IPS-18a (cell line): Measurements from ENCODE around the gene COG3.

Experiments used
- H3K27ac ChIP-seq: one replicate; pipeline ENCODE4 v1.5.1; 2013; ENCODE audit warnings: low read length
- H3K27me3 ChIP-seq: one replicate; pipeline ENCODE4 v1.6.1; 2013; ENCODE audit warnings: mild to moderate bottlenecking, low read length; ENCODE audit not compliant: control insufficient read depth, insufficient read depth
- H3K36me3 ChIP-seq: one replicate; pipeline ENCODE4 v1.6.1; 2013; ENCODE audit warnings: low read depth, low read length; ENCODE audit not compliant: control insufficient read depth
- H3K4me1 ChIP-seq: one replicate; pipeline ENCODE4 v1.6.1; 2013; ENCODE audit warnings: low read depth, low read length; ENCODE audit not compliant: control insufficient read depth
- H3K4me3 ChIP-seq: one replicate; pipeline ENCODE4 v1.5.1; 2013; ENCODE audit warnings: low read length
- H3K9ac ChIP-seq: one replicate; pipeline ENCODE4 v1.6.1; 2013; ENCODE audit warnings: mild to moderate bottlenecking, low read length, moderate library complexity
- H3K9me3 ChIP-seq: one replicate; pipeline ENCODE4 v1.6.1; 2013; ENCODE audit warnings: low read depth, low read length; ENCODE audit not compliant: control insufficient read depth

COG3 gene

GRCh38 chr13:45511310-45512097 is 46.8 kb downstream of the COG3 start:
- Histone ChIP-seq H3K27ac (no peak overlapping the region), H3K36me3 (peaks cover 45% of the 10 kb centered on the region), H3K4me3 (no peak overlapping the region), H3K4me1 (no peaks in the 10 kb centered on the region), H3K9ac (no peak overlapping the region), H3K27me3 (no peaks in the 10 kb centered on the region), H3K9me3 (no peaks in the 10 kb centered on the region)

- no peak overlapping the region for H3K27ac ChIP-seq
- H3K36me3 ChIP-seq, result peaks cover 49% of the 10 kb centered on the region
- H3K9me3 ChIP-seq, result no peaks in the 10 kb centered on the region
- no peaks in the 10 kb centered on the region for H3K27me3 ChIP-seq
- no peak overlapping the region for H3K9ac ChIP-seq
- H3K4me1 ChIP-seq, result no peaks in the 10 kb centered on the region
- no peak overlapping the region for H3K4me3 ChIP-seq
These were observed 47.4 kb downstream of the COG3 start for GRCh38 chr13:45512098-45512496.

GRCh38 chr13:45516757-45517156 is 52.0 kb downstream of the COG3 start:
- peaks cover 64% of the 10 kb centered on the region for H3K36me3 ChIP-seq
- H3K4me3 ChIP-seq, result no peak overlapping the region
- no peak overlapping the region for H3K9ac ChIP-seq
- no peak overlapping the region for H3K27ac ChIP-seq
- H3K4me1 ChIP-seq, result no peaks in the 10 kb centered on the region
- no peaks in the 10 kb centered on the region for H3K9me3 ChIP-seq
- no peaks in the 10 kb centered on the region for H3K27me3 ChIP-seq

GRCh38 chr13:45518525-45519245 is 53.9 kb downstream of the COG3 start:
- peaks cover 49% of the 10 kb centered on the region for H3K36me3 ChIP-seq
- no peak overlapping the region for H3K9ac ChIP-seq
- no peak overlapping the region for H3K4me3 ChIP-seq
- no peaks in the 10 kb centered on the region for H3K27me3 ChIP-seq
- no peak overlapping the region for H3K27ac ChIP-seq
- no peaks in the 10 kb centered on the region for H3K9me3 ChIP-seq
- no peaks in the 10 kb centered on the region for H3K4me1 ChIP-seq

GRCh38 chr13:45519493-45519892 is 54.8 kb downstream of the COG3 start:
- peaks cover 45% of the 10 kb centered on the region for H3K36me3 ChIP-seq
- H3K9ac ChIP-seq, result no peak overlapping the region

GRCh38 chr13:45521297-45521696 is 56.6 kb downstream of the COG3 start:
- no peak overlapping the region for H3K4me3 ChIP-seq
- H3K4me1 ChIP-seq, result no peaks in the 10 kb centered on the region
- H3K27ac ChIP-seq, result no peak overlapping the region
- no peaks in the 10 kb centered on the region for H3K27me3 ChIP-seq
- H3K9me3 ChIP-seq, result no peaks in the 10 kb centered on the region
- peaks cover 49% of the 10 kb centered on the region for H3K36me3 ChIP-seq
- no peak overlapping the region for H3K9ac ChIP-seq

More at GRCh38 chr13:45519493-45519892, 54.8 kb downstream of the COG3 start:
- no peak overlapping the region for H3K4me3 ChIP-seq
- no peaks in the 10 kb centered on the region for H3K27me3 ChIP-seq
- no peak overlapping the region for H3K27ac ChIP-seq
- no peaks in the 10 kb centered on the region for H3K9me3 ChIP-seq
- no peaks in the 10 kb centered on the region for H3K4me1 ChIP-seq

- H3K27ac ChIP-seq, result no peak overlapping the region
- peaks cover 49% of the 10 kb centered on the region for H3K36me3 ChIP-seq
- H3K4me1 ChIP-seq, result no peaks in the 10 kb centered on the region
- H3K9me3 ChIP-seq, result no peaks in the 10 kb centered on the region
- H3K27me3 ChIP-seq, result no peaks in the 10 kb centered on the region
- H3K4me3 ChIP-seq, result no peak overlapping the region
- no peak overlapping the region for H3K9ac ChIP-seq
These were observed 57.8 kb downstream of the COG3 start for GRCh38 chr13:45522571-45522970.

- Histone ChIP-seq H3K27ac (no peak overlapping the region), H3K36me3 (peaks cover 40% of the 10 kb centered on the region)
These were observed 63.1 kb downstream of the COG3 start for GRCh38 chr13:45527699-45528462.

GRCh38 chr13:45529758-45530157 is 65.0 kb downstream of the COG3 start:
- Histone ChIP-seq H3K27me3 (no peaks in the 10 kb centered on the region), H3K9ac (no peak overlapping the region), H3K36me3 (peaks cover 53% of the 10 kb centered on the region), H3K4me1 (no peaks in the 10 kb centered on the region), H3K27ac (no peak overlapping the region), H3K9me3 (no peaks in the 10 kb centered on the region), H3K4me3 (no peak overlapping the region)

More at GRCh38 chr13:45527699-45528462, 63.1 kb downstream of the COG3 start:
- no peak overlapping the region for H3K4me3 ChIP-seq
- H3K4me1 ChIP-seq, result no peaks in the 10 kb centered on the region
- no peak overlapping the region for H3K9ac ChIP-seq
- H3K9me3 ChIP-seq, result no peaks in the 10 kb centered on the region
- H3K27me3 ChIP-seq, result no peaks in the 10 kb centered on the region

GRCh38 chr13:45534604-45535003 is 69.9 kb downstream of the COG3 start:
- no peak overlapping the region for H3K9ac ChIP-seq
- no peaks in the 10 kb centered on the region for H3K4me1 ChIP-seq
- H3K27me3 ChIP-seq, result no peaks in the 10 kb centered on the region
- peaks cover 46% of the 10 kb centered on the region for H3K36me3 ChIP-seq
- H3K27ac ChIP-seq, result no peak overlapping the region
- H3K4me3 ChIP-seq, result no peak overlapping the region
- H3K9me3 ChIP-seq, result no peaks in the 10 kb centered on the region

- H3K27ac ChIP-seq, result no peak overlapping the region
- no peak overlapping the region for H3K9ac ChIP-seq
- no peaks in the 10 kb centered on the region for H3K27me3 ChIP-seq
- H3K36me3 ChIP-seq, result peaks cover 36% of the 10 kb centered on the region
- no peaks in the 10 kb centered on the region for H3K4me1 ChIP-seq
- H3K4me3 ChIP-seq, result no peak overlapping the region
- H3K9me3 ChIP-seq, result no peaks in the 10 kb centered on the region
These were observed 71.5 kb downstream of the COG3 start for GRCh38 chr13:45536224-45536623.
